ENCODE measurements around the gene VPS33A. TPM values are rescaled to one million over a fixed set of nuclear protein-coding genes. Genes with fewer than 3 reads are reported as not detected.

Gene VPS33A
- total and polyA plus RNA-seq, 2 experiments from 2014 or later = 19.5 to 48.0 TPM

GRCh38 chr12:122238861-122239260 lies 27.4 kb downstream of the VPS33A start (continued):
- no peak for TF ChIP-seq ZNF462 (CRISPR knock-in tag; IDR thresholded peaks at IDR 0.05)
- no peak for TF ChIP-seq ZNF114 (CRISPR knock-in tag; IDR thresholded peaks at IDR 0.05)
- TF ChIP-seq ETS1 (IDR thresholded peaks at IDR 0.05) = no peak
- TF ChIP-seq REST (IDR thresholded peaks at IDR 0.05; ENCODE audit: unreplicated experiment) = no peak
- no peak for TF ChIP-seq EZH2phosphoT487 (IDR thresholded peaks at IDR 0.05; ENCODE audit: unreplicated experiment)
- TF ChIP-seq STAT1 (IDR thresholded peaks at IDR 0.05; ENCODE audit: unreplicated experiment) = no peak

Measured in GM23338 (cell line).